Airway epithelial cell (primary cell): ENCODE results near the gene OR52E4. TPM values are rescaled to one million over a fixed set of nuclear protein-coding genes. Genes with fewer than 3 reads are reported as not detected.

ENCODE experiments used
- total RNA-seq: library from RNA; depleted of rRNA; stranded (reverse); fragments of >200 nt; gene quantifications from 2 replicates; pipeline ENCODE4 v1.2.3, GENCODE V29; 2015

The OR52E4 gene
- total RNA-seq: not detected in 2 replicates

DNA sequence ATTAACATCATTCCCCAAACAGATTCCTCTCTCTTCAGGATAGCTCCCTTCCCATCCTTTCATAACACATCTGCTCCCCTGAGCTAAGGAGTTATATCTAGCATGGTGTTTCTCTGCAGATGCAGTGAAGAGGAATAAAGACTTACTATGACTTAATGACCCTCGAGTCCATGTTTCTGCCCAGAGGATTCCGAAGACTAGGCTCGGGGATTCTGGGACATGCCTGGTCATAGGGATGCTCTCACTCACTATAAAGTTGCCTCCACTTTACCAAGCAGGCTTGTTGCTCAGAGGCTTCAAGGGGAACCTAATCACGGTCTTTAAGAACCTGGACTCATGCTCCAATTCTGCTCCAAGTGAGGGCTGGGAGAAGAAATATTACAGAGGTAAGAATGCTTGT is at the start of gene OR52E4:
Gene OR52E4, plus strand, starts transcription at position 301 of the 400 bp plus-strand sequence. CDS start 3,664 bp downstream, outside the sequence.

DNA sequence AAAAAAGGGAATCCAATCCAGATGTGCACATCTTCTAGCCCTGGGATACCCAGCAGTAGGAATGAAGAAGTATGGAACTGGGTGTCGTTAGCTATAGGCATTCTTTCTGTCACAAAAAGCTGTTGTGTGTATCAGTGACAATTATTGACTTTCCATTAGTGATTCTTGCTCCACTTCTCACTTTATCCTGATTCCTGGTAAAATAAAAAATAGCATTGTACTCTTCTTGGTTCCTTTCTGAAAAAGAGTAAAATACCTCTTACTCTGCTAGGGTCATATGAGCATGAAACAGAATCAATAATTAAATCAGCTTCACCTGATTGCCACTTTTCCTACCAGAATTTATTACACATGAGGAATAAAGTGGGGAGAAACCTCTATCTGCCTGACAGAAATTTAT is 38.6 kb upstream of the OR52E4 start, which contains the start of gene OR52E6:
Gene OR52E6, minus strand, starts transcription at position 101 of the 400 bp plus-strand sequence. Its CDS starts 0 bp downstream, at position 101.

DNA sequence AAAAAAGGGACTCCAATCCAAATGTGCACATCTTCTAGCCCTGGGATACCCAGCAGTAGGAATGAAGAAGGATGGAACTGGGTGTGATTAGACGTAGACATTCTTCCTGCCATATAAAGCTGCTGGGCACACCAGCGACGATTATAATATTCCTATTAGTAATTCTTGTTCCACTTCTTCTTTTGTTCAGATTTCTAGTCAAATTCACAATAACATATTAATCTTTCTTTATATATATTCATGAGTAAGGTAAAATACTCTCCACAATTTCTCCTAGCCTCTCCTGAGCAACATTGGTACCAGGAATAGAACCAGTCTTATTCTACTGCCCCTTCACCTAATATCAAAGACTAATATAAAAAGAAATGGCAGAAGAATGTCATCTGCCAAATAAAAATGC is 22.8 kb upstream of the OR52E4 start, which contains the start of gene OR52E8:
Gene OR52E8, minus strand, starts transcription at position 101 of the 400 bp plus-strand sequence. Its CDS starts 0 bp downstream, at position 101.

DNA sequence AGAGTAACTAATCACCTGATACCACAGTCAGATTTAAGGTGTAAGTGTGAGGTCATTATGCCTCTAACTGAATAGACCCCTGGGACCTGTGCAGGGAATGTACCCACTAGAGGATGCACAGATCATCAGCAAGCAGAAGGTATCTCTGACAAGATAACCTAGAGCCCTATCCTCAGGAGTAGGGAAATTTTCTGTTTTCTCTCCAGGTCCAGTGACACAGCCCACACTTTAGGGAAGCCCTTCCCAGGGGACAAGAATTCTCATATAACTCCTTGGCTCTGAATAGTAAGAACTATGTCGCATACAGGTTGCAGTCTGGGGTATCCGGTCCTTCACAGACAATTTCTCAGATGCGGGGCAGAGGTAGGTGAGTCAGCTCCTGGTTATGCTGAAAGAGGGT is 12.5 kb downstream of the OR52E4 start, which contains the start of gene OR52E5:
Gene OR52E5, plus strand, starts transcription at position 301 of the 400 bp plus-strand sequence. CDS start 7,569 bp downstream, outside the sequence.

Other genes with a start within 250 kb of the OR52E4 start
- 19.5 and 26.6 TPM in 2 replicates for gene TRIM5, start 195.6 kb upstream of the OR52E4 start, total RNA-seq
- 11.9 and 14.9 TPM in 2 replicates for gene TRIM22, start 190.8 kb upstream of the OR52E4 start, total RNA-seq
- gene OR56B1, start 144.2 kb upstream of the OR52E4 start, total RNA-seq: not detected in 2 replicates
- gene OR52N4, start 126.4 kb upstream of the OR52E4 start, total RNA-seq: not detected in 2 replicates
- not detected in 2 replicates for gene OR52N5, start 97.3 kb upstream of the OR52E4 start, total RNA-seq
- gene OR52N1, start 89.4 kb upstream of the OR52E4 start, total RNA-seq: not detected in 2 replicates
- gene OR52N2, start 71.7 kb upstream of the OR52E4 start, total RNA-seq: not detected in 2 replicates
- gene OR52E6, start 38.7 kb upstream of the OR52E4 start, total RNA-seq: not detected in 2 replicates
- not detected in 2 replicates for gene OR52E8, start 22.9 kb upstream of the OR52E4 start, total RNA-seq
- gene OR52E5, start 12.6 kb downstream of the OR52E4 start, total RNA-seq: not detected in 2 replicates
- gene OR56A3, start 61.6 kb downstream of the OR52E4 start, total RNA-seq: not detected in 2 replicates
- gene OR56A5, start 87.9 kb downstream of the OR52E4 start, total RNA-seq: not detected in 2 replicates
- not detected in 2 replicates for gene OR52L1, start 106.4 kb downstream of the OR52E4 start, total RNA-seq
- gene OR56A4, start 126.3 kb downstream of the OR52E4 start, total RNA-seq: not detected in 2 replicates
- gene OR56A1, start 150.1 kb downstream of the OR52E4 start, total RNA-seq: not detected in 2 replicates
- not detected in 2 replicates for gene OR56B4, start 227.1 kb downstream of the OR52E4 start, total RNA-seq